ENCODE data around the gene SSBP2.
"Not testable (repeated sequence)": the region's sequence is repeated elsewhere in the genome, so short reads cannot be mapped to it uniquely, and the experiment has no call there.

Gene SSBP2

DNA sequence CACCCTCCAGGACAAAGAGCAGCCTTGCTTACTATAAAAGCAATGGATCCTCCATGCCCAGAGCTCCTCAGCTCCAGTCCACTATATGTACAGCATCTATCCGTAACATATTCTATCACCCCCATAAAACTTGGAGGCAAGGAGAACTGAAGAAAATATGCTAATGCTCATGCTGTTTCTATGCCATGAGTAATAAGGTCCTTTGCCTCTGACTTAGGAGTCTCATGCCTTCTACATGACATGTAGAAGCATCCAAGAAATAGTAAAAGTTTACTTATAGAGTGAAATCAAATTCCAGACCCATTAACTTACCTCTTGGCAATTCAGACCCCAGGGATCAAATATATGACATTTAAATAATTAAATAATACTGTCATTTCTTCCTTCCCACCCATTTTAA lies 33.7 kb downstream of the SSBP2 start:
- H3K4me3 ChIP-seq (ENCODE audit: low read length), result no peak overlapping the region
- no peak for DNase-seq (ENCODE audit: low read depth)
- TF ChIP-seq, protein P1, sequence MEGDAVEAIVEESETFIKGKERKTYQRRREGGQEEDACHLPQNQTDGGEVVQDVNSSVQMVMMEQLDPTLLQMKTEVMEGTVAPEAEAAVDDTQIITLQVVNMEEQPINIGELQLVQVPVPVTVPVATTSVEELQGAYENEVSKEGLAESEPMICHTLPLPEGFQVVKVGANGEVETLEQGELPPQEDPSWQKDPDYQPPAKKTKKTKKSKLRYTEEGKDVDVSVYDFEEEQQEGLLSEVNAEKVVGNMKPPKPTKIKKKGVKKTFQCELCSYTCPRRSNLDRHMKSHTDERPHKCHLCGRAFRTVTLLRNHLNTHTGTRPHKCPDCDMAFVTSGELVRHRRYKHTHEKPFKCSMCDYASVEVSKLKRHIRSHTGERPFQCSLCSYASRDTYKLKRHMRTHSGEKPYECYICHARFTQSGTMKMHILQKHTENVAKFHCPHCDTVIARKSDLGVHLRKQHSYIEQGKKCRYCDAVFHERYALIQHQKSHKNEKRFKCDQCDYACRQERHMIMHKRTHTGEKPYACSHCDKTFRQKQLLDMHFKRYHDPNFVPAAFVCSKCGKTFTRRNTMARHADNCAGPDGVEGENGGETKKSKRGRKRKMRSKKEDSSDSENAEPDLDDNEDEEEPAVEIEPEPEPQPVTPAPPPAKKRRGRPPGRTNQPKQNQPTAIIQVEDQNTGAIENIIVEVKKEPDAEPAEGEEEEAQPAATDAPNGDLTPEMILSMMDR (conservative IDR thresholded peaks at IDR 0.05; ENCODE audit: low read length), result no peak

DNA sequence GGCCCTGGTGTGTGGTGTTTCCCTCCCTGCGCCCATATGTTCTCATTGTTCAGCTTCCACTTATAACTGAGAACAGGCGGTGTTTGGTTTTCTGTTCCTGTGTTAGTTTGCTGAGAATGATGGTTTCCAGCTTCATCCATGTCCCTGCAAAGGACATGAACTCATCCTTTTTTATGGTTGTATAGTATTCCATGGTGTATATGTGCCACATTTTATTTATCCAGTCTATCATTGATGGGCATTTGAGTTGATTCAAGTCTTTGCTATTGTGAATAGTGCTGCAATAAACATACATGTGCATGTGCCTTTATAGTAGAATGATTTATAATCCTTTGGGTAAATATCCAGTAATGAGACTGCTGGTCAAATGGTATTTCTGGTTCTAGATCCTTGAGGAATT lies 36.8 kb downstream of the SSBP2 start:
- DNase-seq (ENCODE audit: low read depth); H3K4me3 ChIP-seq (ENCODE audit: low read length): not testable (repeated sequence)

DNA sequence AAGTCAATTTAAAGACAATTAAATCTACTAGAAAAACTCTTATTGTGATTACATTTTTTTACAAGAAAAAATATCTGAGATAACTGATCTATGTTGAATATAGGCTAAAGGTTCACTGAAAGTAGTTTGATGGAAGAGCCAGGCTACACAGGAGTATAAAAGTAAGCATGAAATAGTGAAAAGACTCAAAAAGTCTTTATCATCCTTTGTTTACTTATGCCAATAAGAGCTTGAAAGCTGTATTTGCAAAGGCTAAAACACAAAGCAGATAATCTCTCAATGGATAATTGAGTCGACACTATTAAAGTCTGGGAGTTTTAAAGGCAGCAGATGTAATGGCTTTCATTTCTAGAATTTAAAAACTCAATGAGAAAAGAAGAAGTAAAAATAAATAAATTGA lies 42.0 kb downstream of the SSBP2 start:
- H3K4me3 ChIP-seq (ENCODE audit: low read length), result no peak overlapping the region
- no peak for DNase-seq (ENCODE audit: low read depth)
- TF ChIP-seq, protein P1 (conservative IDR thresholded peaks at IDR 0.05; ENCODE audit: low read length), result no peak

DNA sequence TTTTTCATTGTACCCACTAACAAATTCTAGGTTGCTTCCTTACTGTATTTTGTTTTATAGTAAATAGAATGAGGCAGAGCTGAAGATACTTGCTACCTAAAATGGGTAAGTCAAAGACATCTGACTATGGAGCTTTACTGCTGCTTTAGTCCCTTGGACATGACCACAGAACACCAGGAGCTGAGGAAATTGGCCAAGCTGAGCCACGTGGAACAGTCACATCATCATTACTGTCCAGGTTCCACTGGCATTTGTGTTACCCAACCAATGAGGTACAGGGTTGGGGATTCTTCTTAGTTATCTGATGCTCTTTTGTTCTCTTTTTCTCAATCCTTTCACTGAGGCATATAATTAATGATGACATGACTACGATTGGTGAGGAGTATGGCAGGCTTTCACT lies 47.1 kb downstream of the SSBP2 start:
- TF ChIP-seq, protein P1 (conservative IDR thresholded peaks at IDR 0.05; ENCODE audit: low read length), result no peak

DNA sequence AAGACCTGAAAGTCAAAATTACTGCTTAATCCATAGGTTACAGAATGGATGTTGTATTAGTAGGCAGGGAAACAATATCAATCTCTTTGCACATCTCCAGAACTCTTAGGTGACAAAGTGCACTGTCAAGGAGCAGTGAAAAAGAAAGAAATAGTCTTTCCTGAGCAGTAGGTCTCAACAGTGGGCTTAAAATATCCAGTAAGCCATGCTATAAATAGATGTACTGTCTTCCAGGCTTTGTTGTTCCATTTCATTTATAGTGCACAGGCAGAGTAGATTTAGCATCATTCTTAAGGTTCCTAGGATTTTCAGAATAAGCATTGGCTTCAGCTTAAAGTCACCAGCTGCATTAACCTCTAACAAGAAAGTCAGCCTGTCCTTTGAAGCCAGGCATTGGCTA lies 50.7 kb downstream of the SSBP2 start:
- TF ChIP-seq, protein P1 (conservative IDR thresholded peaks at IDR 0.05; ENCODE audit: low read length), result no peak
- H3K4me3 ChIP-seq (ENCODE audit: low read length), result no peak overlapping the region
- no peak for DNase-seq (ENCODE audit: low read depth)

More for the DNA sequence above, 47.1 kb downstream of the SSBP2 start:
- no peak for DNase-seq (ENCODE audit: low read depth)
- no peak overlapping the region for H3K4me3 ChIP-seq (ENCODE audit: low read length)

DNA sequence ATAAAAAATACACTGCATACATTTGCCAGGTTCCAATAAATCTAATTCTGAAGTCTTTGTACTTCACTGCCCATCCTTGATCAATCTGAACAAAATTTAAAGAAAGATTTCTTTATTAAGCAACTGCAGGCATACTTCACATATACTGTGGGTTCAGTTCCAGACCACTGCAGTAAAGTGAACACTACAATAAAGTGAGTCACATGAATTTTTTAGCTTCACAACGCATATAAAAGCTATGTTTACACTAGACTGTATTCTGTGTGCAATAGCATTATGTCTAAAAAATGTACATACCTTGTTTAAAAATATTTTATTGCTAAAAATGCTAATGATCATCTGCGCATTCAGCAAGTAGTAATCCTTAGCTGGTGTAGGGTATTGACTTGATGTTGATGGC lies 52.1 kb downstream of the SSBP2 start:
- no peak for DNase-seq (ENCODE audit: low read depth)
- TF ChIP-seq, protein P1 (conservative IDR thresholded peaks at IDR 0.05; ENCODE audit: low read length), result no peak
- no peak overlapping the region for H3K4me3 ChIP-seq (ENCODE audit: low read length)

DNA sequence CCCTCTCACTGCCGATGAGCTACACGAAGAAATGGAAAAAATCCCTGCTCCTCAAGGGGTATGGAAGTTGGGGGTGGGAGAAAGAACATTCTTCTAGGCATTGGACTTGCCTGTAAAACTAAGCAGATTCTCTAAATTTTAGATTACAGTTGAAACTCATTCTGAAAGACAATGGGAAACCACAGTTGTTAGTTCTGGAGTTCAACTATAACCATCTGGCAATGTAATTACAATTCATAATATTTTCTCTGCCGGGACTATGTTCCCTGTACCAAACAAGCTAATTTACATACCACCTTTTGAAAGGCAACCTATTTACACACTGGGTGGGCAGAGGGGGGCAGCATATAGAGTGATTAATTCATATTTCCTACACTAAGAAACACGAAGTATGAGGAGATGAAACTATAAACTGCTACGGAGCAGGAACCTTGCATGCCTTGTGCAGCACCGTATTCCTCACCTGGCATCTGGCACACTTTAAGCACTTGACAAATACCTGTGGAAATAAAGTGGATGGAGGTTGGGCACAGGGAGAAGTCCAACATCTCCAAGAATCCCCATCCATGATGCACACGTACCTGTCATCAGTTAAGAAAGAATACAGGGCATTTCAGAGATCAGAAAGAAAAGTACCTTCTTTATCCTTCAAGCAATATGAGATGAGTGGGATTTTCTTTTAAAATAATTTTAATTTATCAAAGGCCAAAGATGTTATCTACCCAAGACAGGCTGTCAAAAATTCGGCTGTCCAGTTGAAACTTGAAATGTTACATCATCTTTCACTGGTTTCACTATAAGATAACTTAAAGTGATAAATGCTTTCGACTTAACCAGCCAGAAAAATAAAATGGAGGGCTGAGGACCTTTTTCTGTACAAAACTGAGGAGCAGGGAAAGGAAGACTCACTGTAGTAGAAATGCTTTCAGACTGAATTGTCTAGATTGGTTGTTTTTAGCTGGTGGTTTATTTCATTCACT lies 54.2 kb downstream of the SSBP2 start:
- TF ChIP-seq, protein P1 (conservative IDR thresholded peaks at IDR 0.05; ENCODE audit: low read length), result no peak
- no peak for DNase-seq (ENCODE audit: low read depth)
- no peak overlapping the region for H3K4me3 ChIP-seq (ENCODE audit: low read length)
